ENCODE results near the gene ASTN1.

The ASTN1 gene

GRCh38 chr1:177164380-177165068 is at the start of gene ASTN1:
Gene ASTN1 (minus strand): TSS chr1:177164712. CDS start chr1:177164676, 36 bp downstream.
- DNase-seq (ENCODE audit: low read depth) = no peak

GRCh38 chr1:177211231-177211630 is 46.7 kb upstream of the ASTN1 start:
- no peak for DNase-seq (ENCODE audit: low read depth)

- DNase-seq (ENCODE audit: low read depth) = no peak
Observed at GRCh38 chr1:177210071-177210470, 45.6 kb upstream of the ASTN1 start.

GRCh38 chr1:177209357-177209756 is 44.8 kb upstream of the ASTN1 start:
- no peak for DNase-seq (ENCODE audit: low read depth)

GRCh38 chr1:177208920-177209319 is 44.4 kb upstream of the ASTN1 start:
- no peak for DNase-seq (ENCODE audit: low read depth)

- DNase-seq (ENCODE audit: low read depth) = no peak
Observed at GRCh38 chr1:177206831-177207355, 42.4 kb upstream of the ASTN1 start.

- DNase-seq (ENCODE audit: low read depth) = no peak
Observed at GRCh38 chr1:177200290-177200689, 35.8 kb upstream of the ASTN1 start.

- no peak for DNase-seq (ENCODE audit: low read depth)
Observed at GRCh38 chr1:177198243-177198642, 33.7 kb upstream of the ASTN1 start.

GRCh38 chr1:177190308-177190970 is 25.9 kb upstream of the ASTN1 start:
- DNase-seq (ENCODE audit: low read depth) = no peak

- no peak for DNase-seq (ENCODE audit: low read depth)
Observed at GRCh38 chr1:177186639-177187038, 22.1 kb upstream of the ASTN1 start.

GRCh38 chr1:177185209-177185608 is 20.7 kb upstream of the ASTN1 start:
- no peak for DNase-seq (ENCODE audit: low read depth)

- DNase-seq (ENCODE audit: low read depth) = no peak
Observed at GRCh38 chr1:177183836-177184235, 19.3 kb upstream of the ASTN1 start.

- no peak for DNase-seq (ENCODE audit: low read depth)
Observed at GRCh38 chr1:177181631-177182291, 17.2 kb upstream of the ASTN1 start.

- DNase-seq (ENCODE audit: low read depth) = no peak
Observed at GRCh38 chr1:177181280-177181630, 16.7 kb upstream of the ASTN1 start.

GRCh38 chr1:177174921-177175634 is 10.6 kb upstream of the ASTN1 start:
- no peak for DNase-seq (ENCODE audit: low read depth)

GRCh38 chr1:177173976-177174375 is 9.5 kb upstream of the ASTN1 start:
- DNase-seq (ENCODE audit: low read depth) = no peak

- DNase-seq (ENCODE audit: low read depth) = no peak
Observed at GRCh38 chr1:177172866-177173265, 8.4 kb upstream of the ASTN1 start.

- no peak for DNase-seq (ENCODE audit: low read depth)
Observed at GRCh38 chr1:177172272-177172671, 7.8 kb upstream of the ASTN1 start.

GRCh38 chr1:177171536-177172123 is 7.1 kb upstream of the ASTN1 start:
- DNase-seq (ENCODE audit: low read depth) = no peak

GRCh38 chr1:177170756-177171535 is 6.4 kb upstream of the ASTN1 start, which contains the start of gene BRINP2:
Gene BRINP2 (plus strand): TSS chr1:177170958. CDS start chr1:177229877, 58,919 bp downstream.
- no peak for DNase-seq (ENCODE audit: low read depth)

GRCh38 chr1:177165069-177165439 is 542 bp upstream of the ASTN1 start:
- no peak for DNase-seq (ENCODE audit: low read depth)
